PC-9 (cell line): Measurements from ENCODE around the gene YAF2. TPM values are rescaled to one million over a fixed set of nuclear protein-coding genes. Genes with fewer than 3 reads are reported as not detected.

Source experiments
- BruUV-seq: library from RNA; stranded (reverse); fragments of 400-500 nt; replicated peaks from 2 replicates; lab custom pipeline; 2021; lab: Mats Ljungman, UMichigan
- CTCF ChIA-PET: fragments of 300-600 bp; sonication (Branson Sonifier 250); formaldehyde crosslinking; loops from one replicate; lab custom pipeline; 2022; ENCODE audit warnings: antibody characterized with exemption; lab: Charles Lee
- POLR2A ChIA-PET: fragments of 300-600 bp; sonication (Branson Sonifier 250); formaldehyde crosslinking; loops from one replicate; lab custom pipeline; 2022; ENCODE audit warnings: antibody characterized with exemption; ENCODE audit not compliant: unreplicated experiment; lab: Charles Lee
- DNase-seq, 2 experiments: peaks; one replicate each; pipeline versions ENCODE4 v3.0.0 to v3.0.0-alpha.2; 2015 to 2022; ENCODE audit warnings: mixed read lengths in 1 of 2
- H2AFZ ChIP-seq: fragments of 200-600 bp; sonication (generic); 2 replicates; pipeline ENCODE4 v1.8.1; 2017; ENCODE audit warnings: antibody characterized with exemption
- H3F3A ChIP-seq: fragments of 200-600 bp; sonication (generic); 2 replicates; pipeline ENCODE4 v1.8.1; 2017; ENCODE audit warnings: antibody characterized with exemption, mild to moderate bottlenecking, low read depth; ENCODE audit not compliant: insufficient read depth
- H3K27ac ChIP-seq: fragments of 200-600 bp; sonication (generic); 2 replicates; pipeline ENCODE4 v1.6.1; 2016; ENCODE audit warnings: mixed run types
- H3K27me3 ChIP-seq: fragments of 200-600 bp; sonication (generic); 2 replicates; pipeline ENCODE4 v1.6.1; 2016; ENCODE audit warnings: low read depth, mixed run types; ENCODE audit not compliant: insufficient read depth
- H3K36me3 ChIP-seq: fragments of 200-600 bp; sonication (generic); 2 replicates; pipeline ENCODE4 v1.6.1; 2016; ENCODE audit warnings: low read depth, mixed run types
- H3K4me1 ChIP-seq: fragments of 200-600 bp; sonication (generic); replicated peaks from 2 replicates; pipeline ENCODE4 v1.6.1; 2016; ENCODE audit warnings: mixed run types; ENCODE audit not compliant: insufficient read depth
- H3K4me2 ChIP-seq: fragments of 200-600 bp; sonication (generic); 2 replicates; pipeline ENCODE4 v1.6.1; 2017; ENCODE audit warnings: mixed run types
- H3K4me3 ChIP-seq: fragments of 200-600 bp; sonication (generic); 2 replicates; pipeline ENCODE4 v1.6.1; 2016; ENCODE audit warnings: mixed run types
- H3K79me2 ChIP-seq: fragments of 200-600 bp; sonication (generic); 2 replicates; pipeline ENCODE4 v1.6.1; 2017; ENCODE audit warnings: low read depth, mixed run types
- H3K9me2 ChIP-seq: fragments of 200-600 bp; sonication (generic); 2 replicates; pipeline ENCODE4 v1.8.1; 2017; ENCODE audit warnings: mild to moderate bottlenecking; ENCODE audit not compliant: insufficient read depth
- H3K9me3 ChIP-seq: fragments of 200-600 bp; sonication (generic); 2 replicates; pipeline ENCODE4 v1.8.1; 2016; ENCODE audit warnings: low read depth; ENCODE audit not compliant: insufficient read depth
- H4K20me1 ChIP-seq: fragments of 200-600 bp; sonication (generic); 2 replicates; pipeline ENCODE4 v1.8.1; 2017; ENCODE audit not compliant: insufficient read depth
- CTCF ChIP-seq: fragments of 200-600 bp; sonication (generic); conservative IDR thresholded peaks from 2 replicates; pipeline ENCODE4 v1.6.1; 2017; ENCODE audit warnings: mixed run types, antibody characterized with exemption, mild to moderate bottlenecking, moderate library complexity
- EZH2 ChIP-seq: fragments of 200-600 bp; sonication (generic); IDR thresholded peaks from 2 replicates; pipeline ENCODE4 v1.8.0; 2017; ENCODE audit warnings: antibody characterized with exemption, low read depth
- intact Hi-C: fragments of 100-400 bp; cut with micrococcal nuclease; formaldehyde crosslinking; loops from one replicate; pipeline ENCODE4 v1.10.0; 2022; ENCODE audit not compliant: unreplicated experiment
- total RNA-seq: library from RNA; stranded (reverse); gene quantifications from 2 replicates; pipeline ENCODE4 v1.2.3, GENCODE V29; 2021

The YAF2 gene
- total RNA-seq, 1 experiment from 2014 or later, result 11.6 TPM

GRCh38 chr12:42126963-42127362 lies 111.1 kb downstream of the YAF2 start:
- Histone ChIP-seq H3K27ac (no peak overlapping the region), H3K4me3 (no peak overlapping the region), H3K36me3 (no peaks in the 10 kb centered on the region), H3K9me3 (no peaks in the 10 kb centered on the region), H3K4me2 (no peak overlapping the region), H2AFZ (no peak overlapping the region), H3K9me2 (no peaks in the 10 kb centered on the region), H3F3A (peaks cover 15% of the 10 kb centered on the region), H4K20me1 (peaks cover 10% of the 10 kb centered on the region; the same call in 1 of the 2 replicates), H3K79me2 (peaks cover 70% of the 10 kb centered on the region), H3K4me1 (peaks cover 21% of the 10 kb centered on the region), H3K27me3 (no peaks in the 10 kb centered on the region)
- BruUV-seq, result no TSS peak
- no peak for TF ChIP-seq CTCF
- TF ChIP-seq EZH2, result no peak
- CTCF ChIA-PET, result interaction anchor here (0.7 kb wide), 2 partner anchors 464 to 1061 kb away, joined by 3 to 10 read pairs; no protein-coding TSS in a partner anchor
- intact Hi-C loops, result loop anchor here (5.0 to 10.0 kb wide), 2 partner anchors 58 to 1210 kb away; no protein-coding TSS in a partner anchor
- POLR2A ChIA-PET, result no interaction called here
- DNase-seq, result no peak

- POLR2A ChIA-PET, result no interaction called here
- Histone ChIP-seq H3K4me3 (no peak overlapping the region), H2AFZ (no peak overlapping the region), H3K9me3 (no peaks in the 10 kb centered on the region), H3K79me2 (peaks cover 60% of the 10 kb centered on the region), H3K4me2 (no peak overlapping the region), H3K27ac (no peak overlapping the region), H3F3A (peaks cover 5% of the 10 kb centered on the region), H3K36me3 (no peaks in the 10 kb centered on the region), H3K27me3 (no peaks in the 10 kb centered on the region), H4K20me1 (peaks cover 10% of the 10 kb centered on the region; the same call in 1 of the 2 replicates), H3K4me1 (peaks cover 7% of the 10 kb centered on the region), H3K9me2 (no peaks in the 10 kb centered on the region)
- CTCF ChIA-PET, result interaction anchor here (0.7 kb wide), 1 partner anchor 102 kb away, joined by 3 read pairs; no protein-coding TSS in a partner anchor
- TF ChIP-seq CTCF (no peak), EZH2 (no peak)
- intact Hi-C loops, result loop anchor here (5.0 to 10.0 kb wide), 2 partner anchors 59 to 1212 kb away; no protein-coding TSS in a partner anchor
- no TSS peak for BruUV-seq
- no peak for DNase-seq
Measured at GRCh38 chr12:42125388-42125767, 112.7 kb downstream of the YAF2 start.

- TF ChIP-seq CTCF (no peak), EZH2 (no peak)
- CTCF ChIA-PET, result interaction anchor here (0.7 kb wide), 1 partner anchor 101 kb away, joined by 3 read pairs; no protein-coding TSS in a partner anchor
Measured at GRCh38 chr12:42124764-42125387, 113.2 kb downstream of the YAF2 start.

More at GRCh38 chr12:42124764-42125387, 113.2 kb downstream of the YAF2 start:
- POLR2A ChIA-PET, result interaction anchor here (0.7 kb wide), 1 partner anchor 65 kb away, joined by 3 read pairs; no protein-coding TSS in a partner anchor
- Histone ChIP-seq H4K20me1 (peaks cover 10% of the 10 kb centered on the region; the same call in 1 of the 2 replicates), H3K9me2 (no peaks in the 10 kb centered on the region), H3K4me1 (peaks cover 2% of the 10 kb centered on the region), H2AFZ (no peak overlapping the region), H3K27ac (no peak overlapping the region), H3K4me2 (no peak overlapping the region), H3F3A (peaks cover under 1% of the 10 kb centered on the region; the same call in 1 of the 2 replicates), H3K9me3 (no peaks in the 10 kb centered on the region), H3K36me3 (no peaks in the 10 kb centered on the region), H3K4me3 (no peak overlapping the region), H3K79me2 (peaks cover 59% of the 10 kb centered on the region), H3K27me3 (no peaks in the 10 kb centered on the region)
- BruUV-seq, result no TSS peak
- intact Hi-C loops, result loop anchor here (5.0 to 10.0 kb wide), 2 partner anchors 60 to 1212 kb away; no protein-coding TSS in a partner anchor
- no peak for DNase-seq
